Measurements from ENCODE around the gene PTPRK. TPM values are rescaled to one million over a fixed set of nuclear protein-coding genes. Genes with fewer than 3 reads are reported as not detected.

Gene PTPRK
- total and polyA plus RNA-seq, 2 donors (not counting 1 experiment from before 2014, with no cell fraction given): 16.2 to 18.7 TPM

- Histone ChIP-seq H3K4me1 (ENCODE audit: control insufficient read depth in 2 of 2, insufficient read depth in 2 of 2, low read length in 2 of 2) (peaks cover 7 to 14% of the 10 kb centered on the region in 2 donors), H2AFZ (ENCODE audit: insufficient read depth, low read depth, low read length, poor library complexity, severe bottlenecking) (no peak overlapping the region), H3K9me3 (ENCODE audit: control extremely low read depth in 1 of 3, control insufficient read depth in 2 of 3, insufficient read depth in 1 of 3, low read length in 2 of 3) (no peaks in the 10 kb centered on the region), H3K36me3 (replicated peaks in 1 of 2; ENCODE audit: control extremely low read depth in 1 of 2, control insufficient read depth in 1 of 2, extremely low read depth in 1 of 2, insufficient read depth in 2 of 2, low read length in 1 of 2) (no peaks in the 10 kb centered on the region), H4K20me1 (ENCODE audit: control insufficient read depth, insufficient read depth, low read length, poor library complexity, severe bottlenecking) (no peaks in the 10 kb centered on the region), H3K4me2 (replicated peaks; ENCODE audit: low read depth, low read length, poor library complexity, severe bottlenecking) (no peak overlapping the region), H3K27me3 (replicated peaks in 1 of 4; ENCODE audit: control extremely low read depth in 1 of 4, control insufficient read depth in 3 of 4, insufficient read depth in 4 of 4, low read length in 3 of 4) (no peaks in the 10 kb centered on the region), H3K79me2 (ENCODE audit: control insufficient read depth, insufficient read depth, low read length) (no peaks in the 10 kb centered on the region), H3K4me3 (ENCODE audit: control extremely low read depth in 1 of 5, extremely low read depth in 1 of 5, insufficient read depth in 1 of 5, low read depth in 2 of 5, low read length in 4 of 5) (no peak overlapping the region), H3K27ac (ENCODE audit: low read length in 2 of 2) (no peak overlapping the region), H3K9ac (ENCODE audit: low read length) (no peak overlapping the region)
- TF ChIP-seq CTCF (IDR thresholded peaks at IDR 0.05): no peak
- no peak for TF ChIP-seq EZH2 (IDR thresholded peaks at IDR 0.05; ENCODE audit: borderline replicate concordance, insufficient read depth, low read depth, low read length, poor library complexity, severe bottlenecking)
- POLR2A ChIA-PET: no interaction called here
- no peaks in the 10 kb centered on the region for H3K27me3 Mint-ChIP-seq
- no peaks in the 10 kb centered on the region for H3K9me3 Mint-ChIP-seq (ENCODE audit: insufficient read depth)
- H3K27ac Mint-ChIP-seq: no peak overlapping the region
- no peak for DNase-seq
- CTCF ChIA-PET: no interaction called here
- no peak for ATAC-seq (ENCODE audit: low read depth)
- intact Hi-C loops (cut with micrococcal nuclease): no loop called here
- H3K4me1 Mint-ChIP-seq: peaks cover 17% of the 10 kb centered on the region
- no CpG with 5 or more reads among the region's 3 CpGs for WGBS (ENCODE audit: insufficient coverage)
- no peak overlapping the region for H3K4me3 Mint-ChIP-seq
Measured at GRCh38 chr6:127949251-127949650, 571.1 kb downstream of the PTPRK start.

GRCh38 chr6:127946388-127946787 is 574.0 kb downstream of the PTPRK start:
- no peak overlapping the region for H3K27ac ChIP-seq (ENCODE audit: low read length in 2 of 2)
- CTCF ChIA-PET: no interaction called here
- intact Hi-C loops (cut with micrococcal nuclease): no loop called here
- TF ChIP-seq CTCF (IDR thresholded peaks at IDR 0.05) (no peak), EZH2 (IDR thresholded peaks at IDR 0.05; ENCODE audit: borderline replicate concordance, insufficient read depth, low read depth, low read length, poor library complexity, severe bottlenecking) (no peak)
- H3K79me2 ChIP-seq (ENCODE audit: control insufficient read depth, insufficient read depth, low read length): no peaks in the 10 kb centered on the region
- POLR2A ChIA-PET: no interaction called here
- 100% methylated on average over 2 of the region's 2 CpGs for WGBS (ENCODE audit: insufficient coverage)
- H3K4me3 Mint-ChIP-seq: no peak overlapping the region
- H3K4me1 ChIP-seq (ENCODE audit: control insufficient read depth in 2 of 2, insufficient read depth in 2 of 2, low read length in 2 of 2): peaks cover 7 to 11% of the 10 kb centered on the region in 2 donors
- H3K9me3 Mint-ChIP-seq (ENCODE audit: insufficient read depth): no peaks in the 10 kb centered on the region
- H3K27me3 Mint-ChIP-seq: no peaks in the 10 kb centered on the region
- H3K27ac Mint-ChIP-seq: no peak overlapping the region
- no peaks in the 10 kb centered on the region for H3K27me3 ChIP-seq (replicated peaks in 1 of 4; ENCODE audit: control extremely low read depth in 1 of 4, control insufficient read depth in 3 of 4, insufficient read depth in 4 of 4, low read length in 3 of 4)
- no peaks in the 10 kb centered on the region for H3K9me3 ChIP-seq (ENCODE audit: control extremely low read depth in 1 of 3, control insufficient read depth in 2 of 3, insufficient read depth in 1 of 3, low read length in 2 of 3)
- H4K20me1 ChIP-seq (ENCODE audit: control insufficient read depth, insufficient read depth, low read length, poor library complexity, severe bottlenecking): no peaks in the 10 kb centered on the region
- no peak overlapping the region for H3K4me3 ChIP-seq (ENCODE audit: control extremely low read depth in 1 of 5, extremely low read depth in 1 of 5, insufficient read depth in 1 of 5, low read depth in 2 of 5, low read length in 4 of 5)
- no peak overlapping the region for H3K9ac ChIP-seq (ENCODE audit: low read length)
- peaks cover 12% of the 10 kb centered on the region for H3K4me1 Mint-ChIP-seq
- H3K36me3 ChIP-seq (replicated peaks in 1 of 2; ENCODE audit: control extremely low read depth in 1 of 2, control insufficient read depth in 1 of 2, extremely low read depth in 1 of 2, insufficient read depth in 2 of 2, low read length in 1 of 2): no peaks in the 10 kb centered on the region
- ATAC-seq (ENCODE audit: low read depth) (no peak), DNase-seq (no peak)
- no peak overlapping the region for H3K4me2 ChIP-seq (replicated peaks; ENCODE audit: low read depth, low read length, poor library complexity, severe bottlenecking)
- H2AFZ ChIP-seq (ENCODE audit: insufficient read depth, low read depth, low read length, poor library complexity, severe bottlenecking): no peak overlapping the region
